GM15510 (cell line): ENCODE measurements around the gene RPS8.

Experiments used
- POLR2A ChIP-seq: IDR thresholded peaks from 3 replicates; pipeline ENCODE4 v1.6.1; 2011; ENCODE audit warnings: borderline replicate concordance; ENCODE audit not compliant: insufficient read length; ENCODE audit errors: extremely low read depth

RPS8 gene

DNA sequence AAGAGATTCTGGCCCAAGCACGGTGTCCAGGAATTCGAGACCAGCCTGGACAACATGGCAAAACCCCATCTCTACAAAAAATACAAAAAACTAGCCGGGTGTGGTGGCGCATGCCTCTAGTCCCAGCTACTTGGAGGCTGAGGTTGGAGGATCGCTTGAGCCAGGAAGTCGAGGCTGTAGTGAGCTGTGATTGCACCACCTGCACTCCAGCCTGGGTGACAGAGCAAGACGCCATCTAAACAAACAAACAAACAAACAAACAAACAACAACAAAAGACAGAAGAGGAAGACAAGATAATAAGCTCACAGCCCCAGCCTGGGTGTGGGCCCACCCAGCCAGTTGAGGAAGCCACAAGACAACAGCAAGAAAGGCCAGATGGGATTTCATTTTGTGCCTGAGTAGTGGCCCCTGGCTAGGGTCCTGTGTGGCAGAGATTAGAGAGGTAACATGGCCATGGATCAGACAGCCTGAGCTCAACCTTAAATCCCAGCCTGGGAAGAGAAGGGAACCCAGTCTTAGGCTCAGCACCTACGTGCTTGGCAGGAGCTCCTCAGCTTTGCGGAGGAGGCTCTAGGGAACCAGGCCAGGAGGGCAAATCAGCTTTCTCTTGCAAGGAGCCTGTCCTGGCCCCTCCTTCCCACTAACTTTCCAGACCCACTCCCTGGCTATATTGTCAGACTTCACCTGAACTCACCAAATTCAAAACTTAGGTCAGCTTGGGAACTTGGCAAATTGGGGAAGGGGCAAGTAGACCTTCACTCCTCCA lies 17.6 kb downstream of the RPS8 start:
- TF ChIP-seq POLR2A: no peak

- TF ChIP-seq POLR2A: no peak
Measured at GRCh38 chr1:44798481-44799365, 23.4 kb downstream of the RPS8 start.

DNA sequence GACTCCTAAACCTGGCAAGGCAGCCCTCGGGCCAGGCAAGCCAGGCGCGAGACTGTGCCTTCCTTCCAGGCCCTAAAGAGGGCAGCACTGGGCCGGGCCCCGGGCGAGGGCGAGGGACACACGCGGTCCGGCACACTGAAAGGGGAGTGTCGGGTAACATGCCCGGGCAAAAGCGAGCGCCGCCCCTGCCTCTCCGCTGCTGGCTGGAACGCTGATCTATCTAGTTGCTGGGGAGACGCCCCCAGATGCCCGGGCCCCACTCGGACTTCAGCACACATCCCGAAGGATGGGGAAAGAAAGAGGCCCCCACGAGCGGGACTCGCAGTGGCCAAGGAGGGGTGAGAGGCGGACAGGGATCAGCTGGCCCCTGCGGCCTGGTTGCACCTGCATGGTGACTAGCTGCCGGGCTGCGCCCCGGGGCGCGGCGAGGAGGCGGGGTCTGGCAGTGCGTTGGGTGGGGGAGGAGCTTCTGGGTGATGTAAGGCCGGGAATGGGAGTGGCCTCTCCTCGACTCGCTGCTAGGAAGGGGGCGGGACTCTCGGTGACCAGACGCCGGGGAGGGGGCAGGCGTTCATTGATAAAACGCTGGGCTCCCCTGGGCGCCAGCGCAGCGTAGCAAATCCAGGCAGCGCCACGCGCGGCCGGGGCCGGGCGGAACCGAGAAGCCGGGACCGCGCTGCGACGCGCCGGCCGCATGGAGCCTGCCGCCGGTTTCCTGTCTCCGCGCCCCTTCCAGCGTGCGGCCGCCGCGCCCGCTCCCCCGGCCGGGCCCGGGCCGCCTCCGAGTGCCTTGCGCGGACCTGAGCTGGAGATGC lies 24.6 kb downstream of the RPS8 start, which contains the start of gene PLK3:
Gene PLK3, plus strand, starts transcription at position 608 of the 815 bp plus-strand sequence. Its CDS starts 87 bp downstream, at position 695.
- peak; percentile 97 for TF ChIP-seq POLR2A

DNA sequence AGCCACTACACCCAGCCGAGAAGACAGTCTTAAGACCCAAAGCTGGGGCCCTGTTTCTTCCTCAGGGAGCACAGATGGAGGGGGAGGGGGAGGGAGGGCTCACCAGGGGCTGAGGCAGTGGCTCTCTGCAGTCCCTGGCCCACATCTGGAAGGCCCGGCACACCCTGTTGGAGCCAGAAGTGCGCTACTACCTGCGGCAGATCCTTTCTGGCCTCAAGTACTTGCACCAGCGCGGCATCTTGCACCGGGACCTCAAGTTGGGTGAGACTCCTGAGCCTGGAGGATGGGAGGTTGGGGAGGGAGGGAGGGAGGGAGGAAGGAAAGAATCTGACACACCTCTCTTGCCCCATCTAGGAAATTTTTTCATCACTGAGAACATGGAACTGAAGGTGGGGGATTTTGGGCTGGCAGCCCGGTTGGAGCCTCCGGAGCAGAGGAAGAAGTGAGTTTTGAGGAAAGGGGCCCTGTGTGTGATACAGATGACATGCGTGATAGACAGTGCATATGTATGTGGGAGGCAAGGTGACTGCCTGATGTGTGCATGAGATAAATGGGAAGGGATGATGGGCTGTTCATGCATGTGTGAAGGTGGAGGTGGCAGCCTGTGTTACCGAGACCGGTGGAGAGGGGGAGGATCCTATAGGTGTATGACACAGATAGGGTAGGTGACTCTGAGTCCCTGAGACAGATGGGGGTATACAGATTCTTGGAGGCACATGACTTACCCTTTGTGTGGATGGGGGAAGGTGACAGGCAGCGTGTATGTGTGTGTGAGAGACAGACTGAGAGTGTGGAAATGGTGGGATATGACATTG lies 26.4 kb downstream of the RPS8 start:
- no peak for TF ChIP-seq POLR2A

- no peak for TF ChIP-seq POLR2A
Measured at GRCh38 chr1:44802306-44803061, 27.1 kb downstream of the RPS8 start.

DNA sequence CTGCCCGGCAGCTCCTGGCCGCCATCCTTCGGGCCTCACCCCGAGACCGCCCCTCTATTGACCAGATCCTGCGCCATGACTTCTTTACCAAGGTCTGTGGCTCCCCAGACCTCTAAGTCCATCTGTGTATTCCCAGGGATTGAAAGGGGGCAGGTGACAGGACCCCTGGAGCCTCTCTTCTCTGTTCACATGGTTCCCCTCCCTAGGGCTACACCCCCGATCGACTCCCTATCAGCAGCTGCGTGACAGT lies 27.6 kb downstream of the RPS8 start:
- no peak for TF ChIP-seq POLR2A

- no peak for TF ChIP-seq POLR2A
Measured at GRCh38 chr1:44803312-44804095, 28.2 kb downstream of the RPS8 start.

- TF ChIP-seq POLR2A: no peak
Measured at GRCh38 chr1:44805311-44806024, 30.1 kb downstream of the RPS8 start.

GRCh38 chr1:44806025-44806703 lies 30.8 kb downstream of the RPS8 start:
- no peak for TF ChIP-seq POLR2A

- no peak for TF ChIP-seq POLR2A
Measured at GRCh38 chr1:44806704-44807363, 31.5 kb downstream of the RPS8 start, which contains the start of gene DYNLT4. DYNLT4 (minus strand) TSS chr1:44807351; CDS start chr1:44806668, 683 bp downstream.
